Vagina (tissue), 2 donors: ENCODE results near the gene ALG13.

Experiments
- CTCF ChIP-seq, 3 experiments: fragments of 450-650 bp in 2 of 3; fragments of 200-600 bp in 1 of 3; sonication (generic) in 1 of 3; IDR thresholded peaks; one replicate each; pipeline ENCODE4 v1.5.1; 2017 to 2019; ENCODE audit warnings: antibody characterized with exemption in 3 of 3, mild to moderate bottlenecking in 2 of 3, moderate library complexity in 2 of 3
- POLR2A ChIP-seq, 2 donors: fragments of 450-650 bp; IDR thresholded peaks; one replicate each; pipeline ENCODE4 v1.6.1; 2017; ENCODE audit warnings: antibody characterized with exemption in 2 of 2, mild to moderate bottlenecking in 2 of 2, moderate library complexity in 2 of 2

DNA sequence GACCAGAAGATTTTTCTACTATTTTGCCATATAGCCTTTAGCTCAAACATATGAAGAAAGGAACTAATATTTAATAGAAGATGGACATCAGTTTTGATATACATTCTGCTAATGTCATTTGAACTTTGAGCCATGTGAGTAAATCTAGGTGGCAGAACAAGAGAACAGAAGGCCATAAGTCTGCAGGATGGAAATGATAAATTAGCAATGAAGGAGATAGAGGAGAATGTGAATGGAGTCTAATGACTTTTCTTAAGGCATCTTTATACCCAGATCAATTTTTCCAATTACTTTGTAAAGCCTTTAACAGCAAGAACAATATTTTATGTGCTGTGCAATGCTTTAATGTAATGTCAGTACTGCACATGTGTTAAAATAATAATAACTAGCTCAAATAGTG lies 30.1 kb upstream of the ALG13 start:
- TF ChIP-seq CTCF (IDR thresholded peaks at IDR 0.05) (no peak), POLR2A (IDR thresholded peaks at IDR 0.05) (no peak)
